ENCODE results near the gene COX5A. TPM values are rescaled to one million over a fixed set of nuclear protein-coding genes. Genes with fewer than 3 reads are reported as not detected.
"Not testable (repeated sequence)": the region's sequence is repeated elsewhere in the genome, so short reads cannot be mapped to it uniquely, and the experiment has no call there.

The COX5A gene
- total RNA-seq, 1 donor from 2014 or later, result 96.6 TPM

- Histone ChIP-seq H3K27me3 (ENCODE audit: control insufficient read depth in 3 of 3, insufficient read depth in 3 of 3, low read length in 3 of 3) (no peaks in the 10 kb centered on the region), H3K27ac (ENCODE audit: low read depth, low read length) (no peak overlapping the region), H3K4me1 (ENCODE audit: control insufficient read depth in 3 of 3, insufficient read depth in 3 of 3, low read length in 3 of 3) (peaks cover 26 to 34% (median 26%) of the 10 kb centered on the region in 3 donors), H3K9me3 (ENCODE audit: control insufficient read depth in 3 of 3, low read length in 3 of 3) (no peaks in the 10 kb centered on the region), H3K9ac (ENCODE audit: low read depth in 1 of 3, low read length in 3 of 3) (peak overlapping the region in 1 of 3 donors; percentile 40), H3K4me3 (ENCODE audit: low read length in 3 of 3) (no peak overlapping the region), H3K36me3 (ENCODE audit: control insufficient read depth in 3 of 3, insufficient read depth in 3 of 3, low read length in 3 of 3) (peaks cover 42 to 45% (median 43%) of the 10 kb centered on the region in 3 donors)
Observed at GRCh38 chr15:74904190-74904805, 33.6 kb downstream of the COX5A start.

- Histone ChIP-seq H3K27ac (ENCODE audit: low read depth, low read length) (no peak overlapping the region), H3K36me3 (ENCODE audit: control insufficient read depth in 3 of 3, insufficient read depth in 3 of 3, low read length in 3 of 3) (peaks cover 46 to 51% (median 48%) of the 10 kb centered on the region in 3 donors), H3K4me3 (ENCODE audit: low read length in 3 of 3) (no peak overlapping the region), H3K9ac (ENCODE audit: low read depth in 1 of 3, low read length in 3 of 3) (no peak overlapping the region), H3K27me3 (ENCODE audit: control insufficient read depth in 3 of 3, insufficient read depth in 3 of 3, low read length in 3 of 3) (no peaks in the 10 kb centered on the region), H3K4me1 (ENCODE audit: control insufficient read depth in 3 of 3, insufficient read depth in 3 of 3, low read length in 3 of 3) (peaks cover 26 to 34% (median 26%) of the 10 kb centered on the region in 3 donors), H3K9me3 (ENCODE audit: control insufficient read depth in 3 of 3, low read length in 3 of 3) (no peaks in the 10 kb centered on the region)
Observed at GRCh38 chr15:74903676-74904075, 34.2 kb downstream of the COX5A start.

- no peaks in the 10 kb centered on the region for H3K9me3 ChIP-seq (ENCODE audit: control insufficient read depth in 3 of 3, low read length in 3 of 3)
- peak overlapping the region in 1 of 3 donors; percentile 8 for H3K9ac ChIP-seq (ENCODE audit: low read depth in 1 of 3, low read length in 3 of 3)
- no peaks in the 10 kb centered on the region for H3K27me3 ChIP-seq (ENCODE audit: control insufficient read depth in 3 of 3, insufficient read depth in 3 of 3, low read length in 3 of 3)
- no peak overlapping the region for H3K27ac ChIP-seq (ENCODE audit: low read depth, low read length)
- H3K36me3 ChIP-seq (ENCODE audit: control insufficient read depth in 3 of 3, insufficient read depth in 3 of 3, low read length in 3 of 3), result peaks cover 52 to 59% (median 53%) of the 10 kb centered on the region in 3 donors
- peaks cover 24 to 32% (median 25%) of the 10 kb centered on the region in 3 donors for H3K4me1 ChIP-seq (ENCODE audit: control insufficient read depth in 3 of 3, insufficient read depth in 3 of 3, low read length in 3 of 3)
- H3K4me3 ChIP-seq (ENCODE audit: low read length in 3 of 3), result no peak overlapping the region
Observed at GRCh38 chr15:74902295-74903075, 35.4 kb downstream of the COX5A start.

- no peaks in the 10 kb centered on the region for H3K9me3 ChIP-seq (ENCODE audit: control insufficient read depth in 3 of 3, low read length in 3 of 3)
- no peaks in the 10 kb centered on the region for H3K27me3 ChIP-seq (ENCODE audit: control insufficient read depth in 3 of 3, insufficient read depth in 3 of 3, low read length in 3 of 3)
- peaks cover 19 to 25% (median 20%) of the 10 kb centered on the region in 3 donors for H3K4me1 ChIP-seq (ENCODE audit: control insufficient read depth in 3 of 3, insufficient read depth in 3 of 3, low read length in 3 of 3)
- no peak overlapping the region for H3K4me3 ChIP-seq (ENCODE audit: low read length in 3 of 3)
- H3K36me3 ChIP-seq (ENCODE audit: control insufficient read depth in 3 of 3, insufficient read depth in 3 of 3, low read length in 3 of 3), result peaks cover 60 to 68% (median 61%) of the 10 kb centered on the region in 3 donors
- no peak overlapping the region for H3K27ac ChIP-seq (ENCODE audit: low read depth, low read length)
- H3K9ac ChIP-seq (ENCODE audit: low read depth in 1 of 3, low read length in 3 of 3), result peak overlapping the region in 1 of 3 donors; percentile 17
Observed at GRCh38 chr15:74901612-74902063, 36.2 kb downstream of the COX5A start.

- H3K4me3 ChIP-seq (ENCODE audit: low read length in 3 of 3), result no peak overlapping the region
- no peak overlapping the region for H3K9ac ChIP-seq (ENCODE audit: low read depth in 1 of 3, low read length in 3 of 3)
- H3K27me3 ChIP-seq (ENCODE audit: control insufficient read depth in 3 of 3, insufficient read depth in 3 of 3, low read length in 3 of 3), result no peaks in the 10 kb centered on the region
- H3K4me1 ChIP-seq (ENCODE audit: control insufficient read depth in 3 of 3, insufficient read depth in 3 of 3, low read length in 3 of 3), result peaks cover 8 to 13% (median 10%) of the 10 kb centered on the region in 3 donors
- no peaks in the 10 kb centered on the region for H3K9me3 ChIP-seq (ENCODE audit: control insufficient read depth in 3 of 3, low read length in 3 of 3)
- no peak overlapping the region for H3K27ac ChIP-seq (ENCODE audit: low read depth, low read length)
- peaks cover 61 to 67% (median 63%) of the 10 kb centered on the region in 3 donors for H3K36me3 ChIP-seq (ENCODE audit: control insufficient read depth in 3 of 3, insufficient read depth in 3 of 3, low read length in 3 of 3)
Observed at GRCh38 chr15:74897300-74897701, 40.6 kb downstream of the COX5A start.

- H3K9me3 ChIP-seq (ENCODE audit: control insufficient read depth in 3 of 3, low read length in 3 of 3), result no peaks in the 10 kb centered on the region
- H3K4me3 ChIP-seq (ENCODE audit: low read length in 3 of 3), result no peak overlapping the region
- H3K27me3 ChIP-seq (ENCODE audit: control insufficient read depth in 3 of 3, insufficient read depth in 3 of 3, low read length in 3 of 3), result no peaks in the 10 kb centered on the region
- H3K36me3 ChIP-seq (ENCODE audit: control insufficient read depth in 3 of 3, insufficient read depth in 3 of 3, low read length in 3 of 3), result peaks cover 60 to 64% (median 61%) of the 10 kb centered on the region in 3 donors
- peaks cover 9 to 21% (median 16%) of the 10 kb centered on the region in 3 donors for H3K4me1 ChIP-seq (ENCODE audit: control insufficient read depth in 3 of 3, insufficient read depth in 3 of 3, low read length in 3 of 3)
- H3K27ac ChIP-seq (ENCODE audit: low read depth, low read length), result no peak overlapping the region
- H3K9ac ChIP-seq (ENCODE audit: low read depth in 1 of 3, low read length in 3 of 3), result no peak overlapping the region
Observed at GRCh38 chr15:74896316-74896715, 41.6 kb downstream of the COX5A start.

- peaks cover 58 to 62% (median 60%) of the 10 kb centered on the region in 3 donors for H3K36me3 ChIP-seq (ENCODE audit: control insufficient read depth in 3 of 3, insufficient read depth in 3 of 3, low read length in 3 of 3)
- H3K27me3 ChIP-seq (ENCODE audit: control insufficient read depth in 3 of 3, insufficient read depth in 3 of 3, low read length in 3 of 3), result no peaks in the 10 kb centered on the region
- H3K4me1 ChIP-seq (ENCODE audit: control insufficient read depth in 3 of 3, insufficient read depth in 3 of 3, low read length in 3 of 3), result peaks cover 11 to 24% (median 19%) of the 10 kb centered on the region in 3 donors
- no peak overlapping the region for H3K9ac ChIP-seq (ENCODE audit: low read depth in 1 of 3, low read length in 3 of 3)
- H3K9me3 ChIP-seq (ENCODE audit: control insufficient read depth in 3 of 3, low read length in 3 of 3), result no peaks in the 10 kb centered on the region
- no peak overlapping the region for H3K4me3 ChIP-seq (ENCODE audit: low read length in 3 of 3)
- no peak overlapping the region for H3K27ac ChIP-seq (ENCODE audit: low read depth, low read length)
Observed at GRCh38 chr15:74895830-74896229, 42.0 kb downstream of the COX5A start.

- H3K27ac ChIP-seq (ENCODE audit: low read depth, low read length); H3K9ac ChIP-seq (ENCODE audit: low read depth in 1 of 3, low read length in 3 of 3); H3K4me3 ChIP-seq (ENCODE audit: low read length in 3 of 3); H3K27me3 ChIP-seq (ENCODE audit: control insufficient read depth in 3 of 3, insufficient read depth in 3 of 3, low read length in 3 of 3); H3K9me3 ChIP-seq (ENCODE audit: control insufficient read depth in 3 of 3, low read length in 3 of 3): not testable (repeated sequence)
- H3K36me3 ChIP-seq (ENCODE audit: control insufficient read depth in 3 of 3, insufficient read depth in 3 of 3, low read length in 3 of 3), result peaks cover 47 to 52% (median 50%) of the 10 kb centered on the region in 3 donors
- H3K4me1 ChIP-seq (ENCODE audit: control insufficient read depth in 3 of 3, insufficient read depth in 3 of 3, low read length in 3 of 3), result peaks cover 20 to 35% (median 30%) of the 10 kb centered on the region in 3 donors
Observed at GRCh38 chr15:74894383-74894782, 43.5 kb downstream of the COX5A start.

GRCh38 chr15:74893627-74894026 lies 44.2 kb downstream of the COX5A start:
- Histone ChIP-seq H3K27me3 (ENCODE audit: control insufficient read depth in 3 of 3, insufficient read depth in 3 of 3, low read length in 3 of 3) (no peaks in the 10 kb centered on the region), H3K27ac (ENCODE audit: low read depth, low read length) (no peak overlapping the region), H3K4me1 (ENCODE audit: control insufficient read depth in 3 of 3, insufficient read depth in 3 of 3, low read length in 3 of 3) (peaks cover 27 to 43% (median 37%) of the 10 kb centered on the region in 3 donors), H3K36me3 (ENCODE audit: control insufficient read depth in 3 of 3, insufficient read depth in 3 of 3, low read length in 3 of 3) (peaks cover 41 to 47% (median 45%) of the 10 kb centered on the region in 3 donors), H3K9ac (ENCODE audit: low read depth in 1 of 3, low read length in 3 of 3) (no peak overlapping the region), H3K4me3 (ENCODE audit: low read length in 3 of 3) (no peak overlapping the region), H3K9me3 (ENCODE audit: control insufficient read depth in 3 of 3, low read length in 3 of 3) (no peaks in the 10 kb centered on the region)

- Histone ChIP-seq H3K4me3 (ENCODE audit: low read length in 3 of 3) (no peak overlapping the region), H3K27me3 (ENCODE audit: control insufficient read depth in 3 of 3, insufficient read depth in 3 of 3, low read length in 3 of 3) (no peaks in the 10 kb centered on the region), H3K36me3 (ENCODE audit: control insufficient read depth in 3 of 3, insufficient read depth in 3 of 3, low read length in 3 of 3) (peaks cover 41 to 43% (median 43%) of the 10 kb centered on the region in 3 donors), H3K27ac (ENCODE audit: low read depth, low read length) (no peak overlapping the region), H3K9ac (ENCODE audit: low read depth in 1 of 3, low read length in 3 of 3) (no peak overlapping the region), H3K4me1 (ENCODE audit: control insufficient read depth in 3 of 3, insufficient read depth in 3 of 3, low read length in 3 of 3) (peaks cover 27 to 44% (median 37%) of the 10 kb centered on the region in 3 donors), H3K9me3 (ENCODE audit: control insufficient read depth in 3 of 3, low read length in 3 of 3) (no peaks in the 10 kb centered on the region)
Observed at GRCh38 chr15:74892931-74893330, 44.9 kb downstream of the COX5A start.
